ENCODE data around the gene TRIM16.
"Not testable (repeated sequence)": the region's sequence is repeated elsewhere in the genome, so short reads cannot be mapped to it uniquely, and the experiment has no call there.

DNA sequence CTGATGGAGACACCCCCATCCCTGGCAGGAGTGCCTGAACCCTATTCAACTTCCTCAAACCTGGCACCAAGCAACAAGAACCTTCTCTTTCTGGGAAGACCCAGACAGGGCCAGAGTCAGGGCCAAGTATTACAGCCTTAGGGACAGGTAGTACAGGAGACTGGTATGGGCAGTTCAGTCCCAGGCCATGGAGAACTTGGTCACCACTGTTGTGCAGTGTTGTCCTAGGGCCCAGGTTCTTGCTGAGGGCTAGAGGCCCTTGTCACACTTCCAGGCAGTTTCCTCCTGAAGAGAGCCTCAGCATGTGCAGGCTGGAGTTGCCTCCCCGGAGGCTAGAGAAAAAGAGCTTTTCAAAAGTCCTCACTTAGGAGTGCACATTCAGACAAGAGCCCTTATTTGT is 93.3 kb downstream of the TRIM16 start:
- TF ChIP-seq ZNF404 (tag by site-specific recombination; IDR thresholded peaks at IDR 0.05); SETDB1 (IDR thresholded peaks at IDR 0.05; ENCODE audit: insufficient read length, low read length); ZIC2 (tag by site-specific recombination; IDR thresholded peaks at IDR 0.05); ZNF211 (tag by site-specific recombination; IDR thresholded peaks at IDR 0.05; ENCODE audit: low read depth): not testable (repeated sequence)
- TF ChIP-seq, protein P1, sequence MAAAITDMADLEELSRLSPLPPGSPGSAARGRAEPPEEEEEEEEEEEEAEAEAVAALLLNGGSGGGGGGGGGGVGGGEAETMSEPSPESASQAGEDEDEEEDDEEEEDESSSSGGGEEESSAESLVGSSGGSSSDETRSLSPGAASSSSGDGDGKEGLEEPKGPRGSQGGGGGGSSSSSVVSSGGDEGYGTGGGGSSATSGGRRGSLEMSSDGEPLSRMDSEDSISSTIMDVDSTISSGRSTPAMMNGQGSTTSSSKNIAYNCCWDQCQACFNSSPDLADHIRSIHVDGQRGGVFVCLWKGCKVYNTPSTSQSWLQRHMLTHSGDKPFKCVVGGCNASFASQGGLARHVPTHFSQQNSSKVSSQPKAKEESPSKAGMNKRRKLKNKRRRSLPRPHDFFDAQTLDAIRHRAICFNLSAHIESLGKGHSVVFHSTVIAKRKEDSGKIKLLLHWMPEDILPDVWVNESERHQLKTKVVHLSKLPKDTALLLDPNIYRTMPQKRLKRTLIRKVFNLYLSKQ (tag by site-specific recombination; IDR thresholded peaks at IDR 0.05; ENCODE audit: borderline replicate concordance) = not testable (repeated sequence)
